Common myeloid progenitor, CD34-positive (primary cell): ENCODE results near the gene HUNK.
"Not testable (repeated sequence)": the region's sequence is repeated elsewhere in the genome, so short reads cannot be mapped to it uniquely, and the experiment has no call there.

Source experiments
- CTCF ChIA-PET: fragments of 350-600 bp; sonication (Branson Sonifier 250); formaldehyde crosslinking; loops from one replicate; lab custom pipeline; 2021; ENCODE audit warnings: antibody characterized with exemption; lab: Charles Lee
- POLR2A ChIA-PET: fragments of 350-600 bp; sonication (Branson Sonifier 250); formaldehyde crosslinking; loops from one replicate; lab custom pipeline; 2021; ENCODE audit warnings: antibody characterized with exemption; lab: Charles Lee
- DNase-seq, 3 donors: peaks; one replicate each; pipeline versions ENCODE4 v3.0.0 to v3.0.0-alpha.2; 2013
- H3K27ac ChIP-seq, 2 experiments: 1 replicate in 1 of 2; 2 replicates in 1 of 2; pipeline ENCODE4 v1.7.0; 2013; ENCODE audit warnings: inconsistent platforms in 2 of 2, low read length in 2 of 2, mild to moderate bottlenecking in 2 of 2, low read depth in 1 of 2, moderate library complexity in 1 of 2; ENCODE audit not compliant: severe bottlenecking in 2 of 2, insufficient read depth in 1 of 2, poor library complexity in 1 of 2
- H3K27me3 ChIP-seq, 5 experiments: replicated peaks in 2 of 5; 1 replicate in 3 of 5; 2 replicates in 2 of 5; pipeline versions ENCODE4 v1.6.1 to v1.7.0; 2013; ENCODE audit warnings: low read length in 4 of 5, mild to moderate bottlenecking in 2 of 5, moderate library complexity in 2 of 5, inconsistent platforms in 1 of 5; ENCODE audit not compliant: insufficient read depth in 5 of 5, control insufficient read depth in 4 of 5
- H3K36me3 ChIP-seq, 4 experiments: 1 replicate in 2 of 4; 2 replicates in 2 of 4; pipeline versions ENCODE4 v1.6.1 to v1.7.0; 2013; ENCODE audit warnings: low read length in 3 of 4, control low read depth in 1 of 4, mild to moderate bottlenecking in 1 of 4; ENCODE audit not compliant: control insufficient read depth in 4 of 4, insufficient read depth in 4 of 4
- H3K4me1 ChIP-seq, 4 experiments: 1 replicate in 3 of 4; 2 replicates in 1 of 4; pipeline versions ENCODE4 v1.6.1 to v1.7.1; 2013; ENCODE audit warnings: low read length in 3 of 4, mild to moderate bottlenecking in 3 of 4, control low read depth in 1 of 4, inconsistent platforms in 1 of 4, moderate library complexity in 1 of 4; ENCODE audit not compliant: control insufficient read depth in 4 of 4, insufficient read depth in 4 of 4; ENCODE audit errors: control extremely low read depth in 1 of 4
- H3K4me3 ChIP-seq, 7 experiments: 1 replicate in 4 of 7; 2 replicates in 3 of 7; pipeline versions ENCODE4 v1.5.1 to v1.7.0; 2013; ENCODE audit warnings: mild to moderate bottlenecking in 7 of 7, low read length in 6 of 7, moderate library complexity in 6 of 7, inconsistent platforms in 2 of 7, low read depth in 2 of 7, control low read depth in 1 of 7; ENCODE audit not compliant: insufficient read depth in 4 of 7, control insufficient read depth in 1 of 7; ENCODE audit errors: extremely low read depth in 1 of 7
- H3K9me3 ChIP-seq, 5 experiments: 1 replicate in 4 of 5; 2 replicates in 1 of 5; pipeline versions ENCODE4 v1.6.1 to v1.7.1; 2013; ENCODE audit warnings: low read length in 4 of 5, mild to moderate bottlenecking in 2 of 5, inconsistent platforms in 1 of 5, low read depth in 1 of 5, moderate library complexity in 1 of 5; ENCODE audit not compliant: control insufficient read depth in 4 of 5, insufficient read depth in 2 of 5; ENCODE audit errors: control extremely low read depth in 1 of 5
- WGBS: methylation state at CpG from one replicate; pipeline ENCODE4 v1.1.5; 2013; ENCODE audit not compliant: insufficient coverage; 5-methylcytosine and 5-hydroxymethylcytosine counted together

The HUNK gene

DNA sequence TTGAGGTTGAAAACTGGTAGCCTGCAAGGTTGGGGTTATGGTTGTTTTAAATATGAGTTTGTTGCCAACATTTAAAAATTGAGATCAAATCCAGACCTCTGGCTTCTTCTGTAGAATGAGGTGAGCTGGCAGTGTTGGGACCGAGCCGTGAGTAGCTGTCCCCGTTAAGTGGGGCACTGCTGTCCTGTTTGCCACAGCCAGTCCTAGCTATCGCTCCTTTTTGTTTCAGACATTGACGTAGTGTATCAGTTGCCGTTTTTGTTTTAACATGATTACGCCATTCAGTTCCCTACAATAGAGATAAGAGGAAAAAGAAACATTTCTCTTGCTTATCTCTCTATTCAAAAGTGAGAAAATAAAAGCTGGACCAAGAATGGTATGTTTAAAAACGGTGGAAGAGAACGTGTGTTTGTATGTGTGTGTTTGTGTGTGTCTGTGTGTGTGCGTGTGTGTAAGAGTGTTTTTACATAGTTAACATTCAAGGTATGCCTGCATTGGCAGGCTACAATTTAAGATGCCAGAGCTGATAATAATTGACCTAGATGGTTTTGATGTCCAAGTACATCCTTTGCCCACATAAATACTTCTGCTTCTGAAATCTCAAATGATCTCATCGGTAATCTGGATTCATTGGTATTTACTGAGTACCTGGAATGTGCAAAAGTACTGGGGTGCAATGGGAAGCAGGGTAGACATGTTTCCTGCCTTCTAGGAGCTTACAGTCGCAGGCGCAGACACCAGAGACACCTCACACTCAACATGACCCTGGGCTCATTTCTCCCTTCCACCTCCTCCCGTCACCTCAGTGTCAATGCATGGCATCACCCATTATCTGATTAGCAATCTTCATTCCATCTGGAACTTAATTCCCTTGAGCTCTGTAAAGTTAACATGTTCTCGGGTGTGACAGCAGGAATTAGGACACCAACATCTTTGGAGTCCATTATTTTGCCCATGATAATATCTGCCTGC lies 65.8 kb downstream of the HUNK start:
- ChIA-PET CTCF (no interaction called here), POLR2A (no interaction called here)
- Histone ChIP-seq H3K4me1 (no peaks in the 10 kb centered on the region), H3K27me3 (peaks cover 0 to 5% (median 2%) of the 10 kb centered on the region in 5 experiments), H3K9me3 (no peaks in the 10 kb centered on the region), H3K36me3 (no peaks in the 10 kb centered on the region), H3K4me3 (no peak overlapping the region), H3K27ac (no peak overlapping the region)
- WGBS, result 67% methylated on average over 9 of the region's 15 CpGs
- DNase-seq, result no peak

DNA sequence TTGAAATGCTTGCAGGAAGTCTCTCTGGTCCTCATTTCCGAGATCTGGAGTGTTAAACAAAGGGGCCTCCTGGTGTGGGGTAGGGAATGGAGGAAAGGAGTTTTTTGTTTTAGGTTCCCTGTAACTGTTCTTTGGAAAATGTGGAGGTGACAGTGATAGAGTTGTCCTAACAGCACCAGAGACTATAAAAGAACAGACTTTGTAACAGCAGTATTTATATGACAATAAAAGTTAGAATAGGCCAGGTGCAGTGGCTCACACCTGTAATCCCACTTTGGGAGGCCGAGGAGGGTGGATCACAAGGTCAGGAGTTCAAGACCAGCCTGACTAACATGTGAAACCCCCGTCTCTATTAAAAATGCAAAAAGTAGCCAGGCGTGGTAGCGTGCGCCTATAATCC lies 68.9 kb downstream of the HUNK start:
- Histone ChIP-seq H3K9me3 (no peaks in the 10 kb centered on the region), H3K4me3 (no peak overlapping the region), H3K27ac (no peak overlapping the region), H3K36me3 (no peaks in the 10 kb centered on the region), H3K27me3 (peaks cover 0 to 3% (median 2%) of the 10 kb centered on the region in 5 experiments), H3K4me1 (no peaks in the 10 kb centered on the region)
- ChIA-PET CTCF (no interaction called here), POLR2A (no interaction called here)
- 90% methylated on average over 6 of the region's 6 CpGs for WGBS
- DNase-seq, result no peak

DNA sequence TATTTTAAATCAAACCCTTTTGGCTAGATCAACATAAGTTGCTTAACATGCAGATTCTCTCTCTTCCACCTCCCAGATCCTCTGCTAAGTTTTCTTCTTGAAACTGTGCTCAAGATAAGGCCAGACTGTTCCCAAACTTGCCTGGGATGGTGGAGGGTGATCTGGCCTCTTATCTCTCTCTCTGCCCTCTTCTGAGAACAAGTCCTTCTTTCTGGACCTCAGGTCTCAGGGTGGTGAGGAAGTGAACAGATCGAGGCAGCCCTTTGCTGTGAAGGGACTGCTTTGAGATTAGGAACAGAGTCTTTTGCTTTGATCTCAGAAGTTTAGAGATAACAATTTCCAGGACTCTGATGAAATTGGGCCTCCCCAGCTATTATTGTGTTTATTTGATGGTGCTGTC lies 70.7 kb downstream of the HUNK start:
- WGBS, result no CpG with 5 or more reads among the region's 1 CpG
- H3K36me3 ChIP-seq, result no peaks in the 10 kb centered on the region
- CTCF ChIA-PET, result no interaction called here

DNA sequence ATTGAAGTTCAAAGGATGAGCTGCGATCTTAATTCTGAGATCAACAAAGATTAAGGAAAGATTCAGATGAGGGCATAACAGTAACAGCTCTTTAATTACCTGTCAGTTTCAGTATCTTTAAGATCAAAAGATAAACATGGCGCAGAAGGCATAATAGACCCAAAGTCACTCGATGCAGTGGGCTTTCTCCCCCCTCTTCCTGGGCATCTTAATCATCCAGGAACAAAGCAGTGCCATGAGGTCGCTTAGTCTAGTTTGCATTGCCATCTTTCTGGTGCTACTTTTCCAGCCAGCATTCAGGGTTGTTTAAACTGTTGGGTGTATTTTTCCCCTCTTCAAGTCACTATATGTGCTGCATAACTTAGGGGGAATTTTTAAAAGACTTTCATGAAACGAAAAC lies 72.3 kb downstream of the HUNK start:
- POLR2A ChIA-PET, result no interaction called here
- H3K27ac ChIP-seq, result no peak overlapping the region
- 60% methylated on average over 3 of the region's 5 CpGs for WGBS
- CTCF ChIA-PET, result no interaction called here
- H3K4me3 ChIP-seq, result no peak overlapping the region
- H3K27me3 ChIP-seq, result peaks cover 0 to 3% (median 0%) of the 10 kb centered on the region in 5 experiments
- H3K36me3 ChIP-seq, result no peaks in the 10 kb centered on the region
- H3K4me1 ChIP-seq, result no peaks in the 10 kb centered on the region
- DNase-seq, result no peak
- H3K9me3 ChIP-seq, result no peaks in the 10 kb centered on the region

More for the DNA sequence above, 70.7 kb downstream of the HUNK start:
- peaks cover 0 to 3% (median 2%) of the 10 kb centered on the region in 5 experiments for H3K27me3 ChIP-seq
- no peak overlapping the region for H3K27ac ChIP-seq
- POLR2A ChIA-PET, result no interaction called here
- DNase-seq, result no peak
- H3K4me3 ChIP-seq, result no peak overlapping the region
- no peaks in the 10 kb centered on the region for H3K9me3 ChIP-seq
- H3K4me1 ChIP-seq, result no peaks in the 10 kb centered on the region

- Histone ChIP-seq H3K4me3 (no peak overlapping the region), H3K9me3 (no peaks in the 10 kb centered on the region), H3K27ac (no peak overlapping the region), H3K36me3 (no peaks in the 10 kb centered on the region), H3K27me3 (peaks cover 0 to 3% (median 0%) of the 10 kb centered on the region in 5 experiments), H3K4me1 (no peaks in the 10 kb centered on the region)
- no peak for DNase-seq
- WGBS, result 94% methylated on average over 3 of the region's 4 CpGs
- ChIA-PET POLR2A (no interaction called here), CTCF (no interaction called here)
Observed at GRCh38 chr21:31945546-31945945, 72.7 kb downstream of the HUNK start.

DNA sequence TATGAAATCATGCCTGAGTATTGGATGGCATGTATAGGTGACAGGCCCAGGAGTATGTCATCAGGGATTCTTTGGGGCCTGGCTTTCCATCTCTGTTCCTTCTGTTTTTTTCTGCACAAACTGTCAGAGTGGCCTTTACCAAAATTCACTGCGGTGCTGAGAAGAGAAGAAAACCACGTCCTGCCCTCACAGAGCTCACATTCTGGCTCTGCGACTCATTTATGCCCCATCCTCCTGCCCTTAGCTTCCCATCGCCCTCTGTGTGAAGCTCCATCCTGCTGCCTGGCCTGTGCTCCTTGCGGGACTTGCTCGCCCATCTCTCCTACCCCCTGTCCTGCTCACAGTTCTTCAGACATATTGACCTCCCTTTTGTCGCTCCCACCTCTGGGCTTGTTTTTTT lies 73.4 kb downstream of the HUNK start:
- DNase-seq, result no peak
- ChIA-PET CTCF (no interaction called here), POLR2A (no interaction called here)
- no peak overlapping the region for H3K4me3 ChIP-seq
- H3K36me3 ChIP-seq, result no peaks in the 10 kb centered on the region
- peaks cover 0 to 3% (median 0%) of the 10 kb centered on the region in 5 experiments for H3K27me3 ChIP-seq
- no peaks in the 10 kb centered on the region for H3K9me3 ChIP-seq
- H3K4me1 ChIP-seq, result no peaks in the 10 kb centered on the region
- WGBS, result 96% methylated on average over 4 of the region's 7 CpGs
- no peak overlapping the region for H3K27ac ChIP-seq

GRCh38 chr21:31946876-31947550 lies 74.2 kb downstream of the HUNK start:
- H3K27ac ChIP-seq, H3K36me3 ChIP-seq, POLR2A ChIA-PET, H3K27me3 ChIP-seq, DNase-seq, H3K4me3 ChIP-seq, H3K4me1 ChIP-seq, CTCF ChIA-PET, H3K9me3 ChIP-seq: not testable (repeated sequence)
- WGBS, result 93% methylated on average over 18 of the region's 32 CpGs
